Trophoblast cell (in vitro differentiated cells and primary cell): ENCODE measurements around the gene BPIFB4.

Experiments used
- DNase-seq, 2 donors: peaks; one replicate each; pipeline ENCODE4 v3.0.0-alpha.2; 2016
- H2AFZ ChIP-seq: 2 replicates; pipeline ENCODE4 v1.6.1; 2013; ENCODE audit warnings: low read length, moderate library complexity, mild to moderate bottlenecking; ENCODE audit not compliant: insufficient read depth, poor library complexity
- H2AK5ac ChIP-seq: 2 replicates; pipeline ENCODE4 v1.6.1; 2013; ENCODE audit warnings: mild to moderate bottlenecking, low read length
- H2BK120ac ChIP-seq: 2 replicates; pipeline ENCODE4 v1.6.1; 2013; ENCODE audit warnings: low read length, mild to moderate bottlenecking, moderate library complexity; ENCODE audit not compliant: insufficient read depth, poor library complexity
- H2BK12ac ChIP-seq: 2 replicates; pipeline ENCODE4 v1.6.1; 2013; ENCODE audit warnings: mild to moderate bottlenecking, low read length, moderate library complexity
- H2BK5ac ChIP-seq: 2 replicates; pipeline ENCODE4 v1.6.1; 2013; ENCODE audit warnings: low read length, low read depth, moderate library complexity, mild to moderate bottlenecking; ENCODE audit not compliant: poor library complexity
- H3K14ac ChIP-seq: 2 replicates; pipeline ENCODE4 v1.6.1; 2013; ENCODE audit warnings: mild to moderate bottlenecking, low read length
- H3K18ac ChIP-seq: 2 replicates; pipeline ENCODE4 v1.6.1; 2013; ENCODE audit warnings: mild to moderate bottlenecking, low read length
- H3K23ac ChIP-seq: 2 replicates; pipeline ENCODE4 v1.6.1; 2013; ENCODE audit warnings: low read length
- H3K27ac ChIP-seq: 2 replicates; pipeline ENCODE4 v1.5.1; 2013; ENCODE audit warnings: low read depth, mild to moderate bottlenecking, inconsistent platforms, low read length, moderate library complexity
- H3K27me3 ChIP-seq: 2 replicates; pipeline ENCODE4 v1.6.1; 2013; ENCODE audit warnings: inconsistent platforms, mild to moderate bottlenecking, low read length, moderate library complexity; ENCODE audit not compliant: insufficient read depth
- H3K36me3 ChIP-seq, 2 experiments: 1 replicate in 1 of 2; 2 replicates in 1 of 2; pipeline ENCODE4 v1.6.1; 2013; ENCODE audit warnings: low read length in 2 of 2, mild to moderate bottlenecking in 2 of 2, moderate library complexity in 1 of 2; ENCODE audit not compliant: insufficient read depth in 2 of 2, control insufficient read depth in 1 of 2
- H3K4ac ChIP-seq: 2 replicates; pipeline ENCODE4 v1.6.1; 2013; ENCODE audit warnings: low read depth, mild to moderate bottlenecking, low read length, moderate library complexity
- H3K4me1 ChIP-seq, 2 experiments: 1 replicate in 1 of 2; 2 replicates in 1 of 2; pipeline ENCODE4 v1.6.1; 2013; ENCODE audit warnings: low read length in 2 of 2, mild to moderate bottlenecking in 2 of 2, moderate library complexity in 1 of 2; ENCODE audit not compliant: insufficient read depth in 2 of 2, control insufficient read depth in 1 of 2
- H3K4me2 ChIP-seq: 2 replicates; pipeline ENCODE4 v1.6.1; 2013; ENCODE audit warnings: inconsistent platforms, mild to moderate bottlenecking, low read length, moderate library complexity
- H3K4me3 ChIP-seq: 2 replicates; pipeline ENCODE4 v1.5.1; 2013; ENCODE audit warnings: mild to moderate bottlenecking, low read depth, low read length, inconsistent platforms
- H3K79me1 ChIP-seq: one replicate; pipeline ENCODE4 v1.6.1; 2013; ENCODE audit warnings: low read length
- H3K79me2 ChIP-seq: 2 replicates; pipeline ENCODE4 v1.6.1; 2013; ENCODE audit warnings: low read length, mild to moderate bottlenecking; ENCODE audit not compliant: control insufficient read depth, insufficient read depth, poor library complexity
- H3K9ac ChIP-seq: 2 replicates; pipeline ENCODE4 v1.6.1; 2013; ENCODE audit warnings: mild to moderate bottlenecking, low read length
- H3K9me3 ChIP-seq: 2 replicates; pipeline ENCODE4 v1.6.1; 2013; ENCODE audit warnings: low read depth, mild to moderate bottlenecking, control low read depth, inconsistent platforms, low read length; ENCODE audit not compliant: insufficient read depth
- H4K12ac ChIP-seq: 2 replicates; pipeline ENCODE4 v1.6.1; 2013; ENCODE audit warnings: low read depth, mild to moderate bottlenecking, low read length, moderate library complexity
- H4K8ac ChIP-seq: 2 replicates; pipeline ENCODE4 v1.6.1; 2013; ENCODE audit warnings: low read depth, mild to moderate bottlenecking, low read length, moderate library complexity
- H4K91ac ChIP-seq: one replicate; pipeline ENCODE4 v1.6.1; 2013; ENCODE audit warnings: low read depth, mild to moderate bottlenecking, low read length, moderate library complexity
- WGBS: extraction: QIAGEN DNeasy Blood & Tissue Kit; methylation state at CpG from one replicate; pipeline ENCODE4 v1.1.7; 2013; ENCODE audit warnings: missing lambda C conversion rate; ENCODE audit not compliant: insufficient read length, insufficient coverage; ENCODE audit errors: extremely low coverage; 5-methylcytosine and 5-hydroxymethylcytosine counted together

Gene BPIFB4

GRCh38 chr20:33148040-33148439 is 68.6 kb downstream of the BPIFB4 start:
- no CpG with 5 or more reads among the region's 4 CpGs for WGBS
- Histone ChIP-seq H2BK120ac (no peak overlapping the region), H3K4me2 (no peak overlapping the region), H3K23ac (no peak overlapping the region), H2BK5ac (no peak overlapping the region), H3K4me1 (no peaks in the 10 kb centered on the region), H3K79me1 (no peaks in the 10 kb centered on the region), H3K14ac (no peak overlapping the region), H2BK12ac (no peak overlapping the region), H2AK5ac (no peak overlapping the region), H3K4me3 (peak overlapping the region; percentile 37), H2AFZ (no peak overlapping the region), H3K27ac (no peak overlapping the region), H4K8ac (no peak overlapping the region), H3K36me3 (no peaks in the 10 kb centered on the region), H3K4ac (no peak overlapping the region), H3K18ac (no peak overlapping the region), H3K9me3 (peaks cover 2% of the 10 kb centered on the region), H3K27me3 (no peaks in the 10 kb centered on the region), H4K12ac (no peak overlapping the region), H3K79me2 (no peaks in the 10 kb centered on the region), H3K9ac (no peak overlapping the region), H4K91ac (no peak overlapping the region)
- DNase-seq, result no peak

GRCh38 chr20:33154252-33154651 is 74.8 kb downstream of the BPIFB4 start:
- Histone ChIP-seq H3K4me1 (no peaks in the 10 kb centered on the region), H3K14ac (no peak overlapping the region), H4K12ac (no peak overlapping the region), H3K27ac (no peak overlapping the region), H3K9ac (no peak overlapping the region), H3K18ac (no peak overlapping the region), H3K79me1 (no peaks in the 10 kb centered on the region), H3K4me2 (no peak overlapping the region), H2BK120ac (no peak overlapping the region), H2AK5ac (no peak overlapping the region), H3K27me3 (no peaks in the 10 kb centered on the region), H3K4me3 (no peak overlapping the region), H4K8ac (no peak overlapping the region), H4K91ac (no peak overlapping the region), H3K9me3 (peaks cover 2% of the 10 kb centered on the region), H3K79me2 (no peaks in the 10 kb centered on the region), H3K36me3 (no peaks in the 10 kb centered on the region), H2AFZ (no peak overlapping the region), H2BK5ac (no peak overlapping the region), H2BK12ac (no peak overlapping the region), H3K23ac (no peak overlapping the region), H3K4ac (no peak overlapping the region)
- no CpG with 5 or more reads among the region's 6 CpGs for WGBS
- no peak for DNase-seq

DNA sequence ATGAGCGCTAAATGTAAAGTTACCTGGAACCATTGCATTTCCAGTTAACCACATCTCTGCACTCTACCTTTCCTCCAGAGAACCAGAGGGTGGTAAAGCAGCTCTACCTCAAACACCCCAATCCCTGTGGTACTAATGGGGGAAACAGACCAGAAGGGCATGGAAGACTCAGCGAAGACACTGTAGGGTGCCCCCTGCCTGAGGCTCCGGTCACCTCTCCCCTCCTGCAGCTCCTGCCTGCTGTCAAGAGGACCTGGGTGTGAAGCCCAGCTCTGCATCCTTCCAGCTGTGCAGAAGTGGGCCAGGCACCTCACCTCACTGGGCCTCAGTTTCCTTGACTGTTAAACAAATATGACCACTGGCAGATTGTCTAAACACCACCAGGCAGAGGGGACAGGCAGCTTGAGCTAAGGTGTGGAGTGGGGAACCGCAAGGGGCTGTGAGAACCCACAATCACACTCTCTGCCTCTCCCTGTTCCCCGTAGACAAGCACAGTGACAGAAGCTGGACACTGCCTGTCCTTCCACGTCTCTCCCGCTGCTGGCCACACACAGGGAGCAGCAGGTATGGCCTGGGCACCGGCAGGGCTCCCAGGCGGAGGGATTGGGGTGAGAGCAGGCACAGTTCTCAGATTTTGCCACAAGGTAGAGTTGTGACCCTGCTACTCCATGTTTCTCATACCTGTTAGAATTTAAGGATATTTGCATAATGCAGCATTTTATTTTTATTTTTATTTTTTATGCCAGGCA is 79.4 kb downstream of the BPIFB4 start:
- no CpG with 5 or more reads among the region's 9 CpGs for WGBS
- no peak for DNase-seq
- Histone ChIP-seq H3K27ac (no peak overlapping the region), H3K27me3 (no peaks in the 10 kb centered on the region), H3K18ac (no peak overlapping the region), H2BK12ac (no peak overlapping the region), H4K12ac (no peak overlapping the region), H3K4me3 (no peak overlapping the region), H3K36me3 (no peaks in the 10 kb centered on the region), H2BK5ac (no peak overlapping the region), H3K4me1 (no peaks in the 10 kb centered on the region), H3K79me2 (no peaks in the 10 kb centered on the region), H3K4me2 (no peak overlapping the region), H3K23ac (no peak overlapping the region), H3K4ac (no peak overlapping the region), H4K91ac (no peak overlapping the region), H3K9me3 (peaks cover 2% of the 10 kb centered on the region), H3K14ac (no peak overlapping the region), H2BK120ac (no peak overlapping the region), H3K79me1 (no peaks in the 10 kb centered on the region), H4K8ac (no peak overlapping the region), H2AFZ (no peak overlapping the region), H3K9ac (no peak overlapping the region), H2AK5ac (no peak overlapping the region)

DNA sequence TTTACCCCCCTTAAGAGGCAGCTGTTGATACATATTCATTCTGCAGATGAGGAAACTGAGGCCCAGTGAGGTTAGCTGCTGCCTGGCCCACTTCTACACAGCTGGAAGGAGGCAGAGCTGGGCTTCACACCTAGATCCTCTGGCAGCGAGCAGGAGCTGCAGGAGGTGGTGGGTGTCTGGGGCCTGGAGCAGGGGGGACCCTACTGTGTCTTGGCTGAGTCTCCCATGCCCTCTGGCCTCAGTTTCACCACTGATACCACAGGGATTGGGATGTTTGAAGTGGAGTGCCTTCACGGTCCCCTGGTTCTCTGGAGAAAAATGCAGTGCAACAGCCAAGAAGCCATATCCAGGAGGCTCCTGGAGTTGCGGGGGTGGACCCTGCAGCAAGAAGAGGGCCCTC is 80.3 kb downstream of the BPIFB4 start:
- H3K9me3 ChIP-seq, result peaks cover 2% of the 10 kb centered on the region
- no peaks in the 10 kb centered on the region for H3K79me1 ChIP-seq
- no peak overlapping the region for H2AK5ac ChIP-seq
- H4K8ac ChIP-seq, result no peak overlapping the region
- no peak for DNase-seq
- no peak overlapping the region for H3K18ac ChIP-seq
- H2BK12ac ChIP-seq, result no peak overlapping the region
- no peak overlapping the region for H3K9ac ChIP-seq
- H2AFZ ChIP-seq, result no peak overlapping the region
- H3K4me1 ChIP-seq, result no peaks in the 10 kb centered on the region
- no peak overlapping the region for H3K4me2 ChIP-seq
- no peaks in the 10 kb centered on the region for H3K27me3 ChIP-seq
- no peak overlapping the region for H3K4ac ChIP-seq
- no peaks in the 10 kb centered on the region for H3K79me2 ChIP-seq
- no peaks in the 10 kb centered on the region for H3K36me3 ChIP-seq
- no peak overlapping the region for H2BK120ac ChIP-seq
- no peak overlapping the region for H2BK5ac ChIP-seq
- H4K12ac ChIP-seq, result no peak overlapping the region
- no CpG with 5 or more reads among the region's 3 CpGs for WGBS
- H4K91ac ChIP-seq, result no peak overlapping the region
- H3K4me3 ChIP-seq, result no peak overlapping the region
- H3K23ac ChIP-seq, result no peak overlapping the region
- no peak overlapping the region for H3K27ac ChIP-seq
- H3K14ac ChIP-seq, result no peak overlapping the region
